OCI-LY1 (cell line): ENCODE results near the gene RAPGEF6.
A peak's percentile ranks its signal among the peaks of the same experiment; 100 is the strongest.
"Not testable (repeated sequence)": the region's sequence is repeated elsewhere in the genome, so short reads cannot be mapped to it uniquely, and the experiment has no call there.

Experiments
- H2AFZ ChIP-seq: fragments of 200-600 bp; sonication (generic), shearing (Covaris generic); 2 replicates; pipeline ENCODE4 v1.6.0; 2014; ENCODE audit warnings: antibody characterized with exemption, mild to moderate bottlenecking, low read length
- H3F3A ChIP-seq: fragments of 200-600 bp; sonication (generic), shearing (Covaris generic); 2 replicates; pipeline ENCODE4 v1.6.0; 2014; ENCODE audit warnings: mild to moderate bottlenecking, antibody characterized with exemption, low read length, moderate library complexity; ENCODE audit not compliant: insufficient read depth
- H3K27ac ChIP-seq: fragments of 200-600 bp; sonication (generic); 2 replicates; pipeline ENCODE4 v1.5.1; 2014; ENCODE audit warnings: low read length, mixed run types, mild to moderate bottlenecking, low read depth; ENCODE audit not compliant: poor library complexity, severe bottlenecking
- H3K27me3 ChIP-seq: fragments of 200-600 bp; sonication (generic); 2 replicates; pipeline ENCODE4 v1.6.0; 2014; ENCODE audit warnings: antibody characterized with exemption, mild to moderate bottlenecking, low read length, moderate library complexity; ENCODE audit not compliant: insufficient read depth
- H3K36me3 ChIP-seq: fragments of 200-600 bp; sonication (generic); 2 replicates; pipeline ENCODE4 v1.6.1; 2014; ENCODE audit warnings: mild to moderate bottlenecking, antibody characterized with exemption, low read length, moderate library complexity, mixed read lengths; ENCODE audit not compliant: insufficient read depth
- H3K4me1 ChIP-seq: fragments of 200-600 bp; sonication (generic); 2 replicates; pipeline ENCODE4 v1.5.1; 2014; ENCODE audit warnings: mild to moderate bottlenecking, low read length, moderate library complexity; ENCODE audit not compliant: insufficient read depth, severe bottlenecking
- H3K4me2 ChIP-seq: fragments of 200-600 bp; sonication (generic), shearing (Covaris generic); 2 replicates; pipeline ENCODE4 v1.6.1; 2014; ENCODE audit warnings: low read length
- H3K4me3 ChIP-seq: fragments of 200-600 bp; sonication (generic); 2 replicates; pipeline ENCODE4 v1.5.1; 2014; ENCODE audit warnings: low read length, low read depth, mild to moderate bottlenecking, mixed read lengths; ENCODE audit not compliant: poor library complexity, severe bottlenecking
- H3K79me2 ChIP-seq: fragments of 200-600 bp; shearing (Covaris generic); 2 replicates; pipeline ENCODE4 v1.6.1; 2016; ENCODE audit warnings: mixed run types, low read length, mixed read lengths; ENCODE audit not compliant: insufficient read depth
- H3K9ac ChIP-seq: fragments of 200-600 bp; sonication (generic), shearing (Covaris generic); 2 replicates; pipeline ENCODE4 v1.6.1; 2014; ENCODE audit warnings: mild to moderate bottlenecking, low read length, mixed read lengths
- H3K9me2 ChIP-seq: fragments of 200-600 bp; sonication (generic), shearing (Covaris generic); 2 replicates; pipeline ENCODE4 v1.6.1; 2014; ENCODE audit warnings: low read depth, mild to moderate bottlenecking, low read length, mixed read lengths
- H3K9me3 ChIP-seq: fragments of 200-600 bp; shearing (Covaris generic); 2 replicates; pipeline ENCODE4 v1.6.1; 2014; ENCODE audit warnings: low read length, mixed read lengths
- H4K20me1 ChIP-seq: fragments of 200-600 bp; sonication (generic), shearing (Covaris generic); 2 replicates; pipeline ENCODE4 v1.6.0; 2016; ENCODE audit warnings: mild to moderate bottlenecking, low read length; ENCODE audit not compliant: insufficient read depth
- EZH2 ChIP-seq: fragments of 200-600 bp; sonication (generic), shearing (Covaris generic); IDR thresholded peaks from 2 replicates; pipeline ENCODE4 v1.8.0; 2017; ENCODE audit warnings: borderline replicate concordance, mixed run types, mild to moderate bottlenecking, antibody characterized with exemption, low read length, moderate library complexity, mixed read lengths
- TF ChIP-seq, protein P1 (sequence below): fragments of 200-600 bp; sonication (generic), shearing (Covaris generic); IDR thresholded peaks from 2 replicates; pipeline ENCODE4 v1.5.1; 2017; ENCODE audit warnings: mild to moderate bottlenecking, antibody characterized with exemption, low read length, moderate library complexity, mixed read lengths

Gene RAPGEF6

DNA sequence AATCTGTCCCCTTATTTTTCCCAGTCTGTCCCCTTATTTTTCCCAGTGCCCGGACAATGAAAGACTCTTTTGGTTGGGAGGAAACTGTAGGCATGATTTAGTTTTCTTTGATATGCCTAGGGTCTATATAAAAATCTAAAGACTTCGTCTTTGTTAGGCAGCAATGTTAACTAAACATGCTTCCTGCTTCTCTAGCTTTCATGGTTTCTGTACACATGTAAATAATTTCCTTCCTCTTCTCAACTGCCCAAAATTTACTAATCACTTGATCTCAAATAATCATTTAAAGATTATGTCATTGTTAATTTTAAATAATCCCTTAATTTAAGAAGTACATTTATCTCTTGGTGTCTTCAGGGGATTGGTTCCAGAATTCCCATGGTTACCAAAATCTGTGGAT, 47.8 kb upstream of the RAPGEF6 start:
- Histone ChIP-seq H2AFZ (no peak overlapping the region), H3F3A (no peaks in the 10 kb centered on the region), H4K20me1 (no peaks in the 10 kb centered on the region), H3K4me3 (no peak overlapping the region), H3K79me2 (no peaks in the 10 kb centered on the region), H3K9me3 (no peaks in the 10 kb centered on the region), H3K4me2 (peak overlapping the region; percentile 18; the same call in 1 of the 2 replicates), H3K27me3 (no peaks in the 10 kb centered on the region), H3K4me1 (peaks cover 15% of the 10 kb centered on the region), H3K9ac (no peak overlapping the region), H3K27ac (no peak overlapping the region), H3K9me2 (no peaks in the 10 kb centered on the region), H3K36me3 (peaks cover 12% of the 10 kb centered on the region; the same call in 1 of the 2 replicates)
- TF ChIP-seq, protein P1, sequence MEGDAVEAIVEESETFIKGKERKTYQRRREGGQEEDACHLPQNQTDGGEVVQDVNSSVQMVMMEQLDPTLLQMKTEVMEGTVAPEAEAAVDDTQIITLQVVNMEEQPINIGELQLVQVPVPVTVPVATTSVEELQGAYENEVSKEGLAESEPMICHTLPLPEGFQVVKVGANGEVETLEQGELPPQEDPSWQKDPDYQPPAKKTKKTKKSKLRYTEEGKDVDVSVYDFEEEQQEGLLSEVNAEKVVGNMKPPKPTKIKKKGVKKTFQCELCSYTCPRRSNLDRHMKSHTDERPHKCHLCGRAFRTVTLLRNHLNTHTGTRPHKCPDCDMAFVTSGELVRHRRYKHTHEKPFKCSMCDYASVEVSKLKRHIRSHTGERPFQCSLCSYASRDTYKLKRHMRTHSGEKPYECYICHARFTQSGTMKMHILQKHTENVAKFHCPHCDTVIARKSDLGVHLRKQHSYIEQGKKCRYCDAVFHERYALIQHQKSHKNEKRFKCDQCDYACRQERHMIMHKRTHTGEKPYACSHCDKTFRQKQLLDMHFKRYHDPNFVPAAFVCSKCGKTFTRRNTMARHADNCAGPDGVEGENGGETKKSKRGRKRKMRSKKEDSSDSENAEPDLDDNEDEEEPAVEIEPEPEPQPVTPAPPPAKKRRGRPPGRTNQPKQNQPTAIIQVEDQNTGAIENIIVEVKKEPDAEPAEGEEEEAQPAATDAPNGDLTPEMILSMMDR, result no peak
- no peak for TF ChIP-seq EZH2

DNA sequence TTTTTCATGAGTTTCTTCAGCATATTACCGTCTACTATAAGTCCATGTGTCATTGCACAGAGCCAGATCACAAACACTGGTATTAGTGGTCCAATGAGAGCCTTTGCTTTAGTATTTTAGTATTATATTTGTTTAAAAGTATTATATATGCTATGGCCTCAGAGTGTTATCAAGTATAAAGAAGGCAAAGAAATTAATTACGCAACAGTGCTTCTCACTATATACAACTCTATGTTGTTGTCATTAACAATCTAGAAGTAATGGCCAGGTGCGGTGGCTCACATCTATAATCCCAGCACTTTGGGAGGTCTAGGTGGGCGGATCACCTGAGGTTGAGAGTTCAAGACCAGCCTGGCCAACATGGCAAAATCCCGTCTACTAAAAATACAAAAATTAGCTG, 47.1 kb upstream of the RAPGEF6 start:
- Histone ChIP-seq H2AFZ (no peak overlapping the region), H3K36me3 (peaks cover 18% of the 10 kb centered on the region), H3K4me3 (no peak overlapping the region), H3K9ac (no peak overlapping the region), H3K9me3 (no peaks in the 10 kb centered on the region), H3K27me3 (no peaks in the 10 kb centered on the region), H3K4me1 (peaks cover 15% of the 10 kb centered on the region), H3K4me2 (no peak overlapping the region), H3K79me2 (no peaks in the 10 kb centered on the region), H4K20me1 (no peaks in the 10 kb centered on the region), H3K27ac (no peak overlapping the region), H3F3A (no peaks in the 10 kb centered on the region), H3K9me2 (no peaks in the 10 kb centered on the region)
- TF ChIP-seq, protein P1, result no peak
- TF ChIP-seq EZH2, result no peak

DNA sequence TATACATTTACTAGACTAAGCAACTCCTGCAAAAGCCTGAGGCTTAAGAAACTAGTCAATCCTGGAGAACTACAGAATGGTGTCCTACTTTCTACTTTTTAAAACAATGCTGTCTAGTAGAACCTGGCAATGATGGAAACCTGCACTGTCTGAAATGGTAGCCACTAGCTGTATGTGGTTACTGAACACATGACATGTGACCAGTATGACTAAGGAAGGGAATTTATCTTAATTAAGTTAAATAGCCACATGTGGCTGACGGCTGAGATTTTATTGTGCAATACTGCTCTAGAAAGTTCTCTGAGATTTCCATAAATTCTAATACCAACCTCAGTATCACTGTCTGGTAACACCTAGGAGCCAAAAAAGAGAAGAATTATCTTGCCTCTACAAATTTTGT, 44.9 kb upstream of the RAPGEF6 start:
- TF ChIP-seq EZH2, result no peak
- TF ChIP-seq, protein P1, result no peak
- peaks cover 28% of the 10 kb centered on the region for H3K36me3 ChIP-seq

DNA sequence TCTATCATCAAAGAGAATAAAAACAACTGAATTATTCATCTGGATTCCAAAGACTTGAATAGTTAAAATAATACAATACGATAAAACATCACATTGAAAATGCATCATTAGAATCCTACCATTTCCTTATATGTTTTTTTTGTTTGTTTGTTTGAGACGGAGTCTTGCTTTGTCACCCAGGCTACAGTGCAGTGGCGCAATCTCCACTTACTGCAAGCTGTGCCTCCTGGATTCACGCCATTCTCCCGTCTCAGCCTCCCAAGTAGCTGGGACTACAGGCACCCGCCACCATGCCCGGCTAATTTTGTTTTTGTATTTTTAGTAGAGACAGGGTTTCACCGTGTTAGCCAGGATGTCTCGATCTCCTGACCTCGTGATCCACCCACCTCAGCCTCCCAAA, 43.2 kb upstream of the RAPGEF6 start:
- H3F3A ChIP-seq, H3K9ac ChIP-seq, H3K27me3 ChIP-seq, H3K4me2 ChIP-seq, H2AFZ ChIP-seq, H3K27ac ChIP-seq, H3K4me1 ChIP-seq, H3K9me3 ChIP-seq, H4K20me1 ChIP-seq, H3K4me3 ChIP-seq, H3K79me2 ChIP-seq, H3K9me2 ChIP-seq: not testable (repeated sequence)
- H3K36me3 ChIP-seq, result peaks cover 41% of the 10 kb centered on the region

More for the DNA sequence above, 44.9 kb upstream of the RAPGEF6 start:
- Histone ChIP-seq H3K79me2 (no peaks in the 10 kb centered on the region), H3K9me3 (no peaks in the 10 kb centered on the region), H2AFZ (no peak overlapping the region), H3K9ac (no peak overlapping the region), H3K4me3 (no peak overlapping the region), H3K9me2 (no peaks in the 10 kb centered on the region), H3K27ac (no peak overlapping the region), H3F3A (no peaks in the 10 kb centered on the region), H4K20me1 (no peaks in the 10 kb centered on the region), H3K4me2 (no peak overlapping the region), H3K27me3 (no peaks in the 10 kb centered on the region), H3K4me1 (peaks cover 15% of the 10 kb centered on the region)
